KOPT-K1 (cell line): ENCODE data around the gene SLC43A2.

Source experiments
- H3K27ac ChIP-seq: fragments of 200-600 bp; sonication (generic); 2 replicates; pipeline ENCODE4 v1.5.1; 2016; ENCODE audit warnings: antibody characterized with exemption, mild to moderate bottlenecking, low read depth, low read length; ENCODE audit not compliant: poor library complexity, severe bottlenecking
- H3K36me3 ChIP-seq: fragments of 200-600 bp; sonication (generic); 2 replicates; pipeline ENCODE4 v1.5.1; 2017; ENCODE audit warnings: antibody characterized with exemption, mild to moderate bottlenecking, low read length, moderate library complexity; ENCODE audit not compliant: insufficient read depth
- H3K9me3 ChIP-seq: fragments of 200-600 bp; sonication (generic); 2 replicates; pipeline ENCODE4 v1.5.1; 2017; ENCODE audit warnings: antibody characterized with exemption, low read length, mild to moderate bottlenecking; ENCODE audit not compliant: insufficient read depth, poor library complexity, severe bottlenecking

SLC43A2 gene

GRCh38 chr17:1617620-1618174, 10.9 kb downstream of the SLC43A2 start:
- no peaks in the 10 kb centered on the region for H3K9me3 ChIP-seq
- peaks cover 17% of the 10 kb centered on the region; the same call in 1 of the 2 replicates for H3K36me3 ChIP-seq
- H3K27ac ChIP-seq: no peak overlapping the region

GRCh38 chr17:1616101-1616500, 12.5 kb downstream of the SLC43A2 start:
- H3K9me3 ChIP-seq: no peaks in the 10 kb centered on the region
- H3K36me3 ChIP-seq: peaks cover 23% of the 10 kb centered on the region; the same call in 1 of the 2 replicates
- no peak overlapping the region for H3K27ac ChIP-seq

- Histone ChIP-seq H3K36me3 (peaks cover 23% of the 10 kb centered on the region; the same call in 1 of the 2 replicates), H3K9me3 (no peaks in the 10 kb centered on the region), H3K27ac (no peak overlapping the region)
Observed at GRCh38 chr17:1612400-1612799, 16.2 kb downstream of the SLC43A2 start.

GRCh38 chr17:1611715-1612114, 16.9 kb downstream of the SLC43A2 start:
- Histone ChIP-seq H3K27ac (no peak overlapping the region), H3K9me3 (no peaks in the 10 kb centered on the region), H3K36me3 (peaks cover 23% of the 10 kb centered on the region; the same call in 1 of the 2 replicates)

DNA sequence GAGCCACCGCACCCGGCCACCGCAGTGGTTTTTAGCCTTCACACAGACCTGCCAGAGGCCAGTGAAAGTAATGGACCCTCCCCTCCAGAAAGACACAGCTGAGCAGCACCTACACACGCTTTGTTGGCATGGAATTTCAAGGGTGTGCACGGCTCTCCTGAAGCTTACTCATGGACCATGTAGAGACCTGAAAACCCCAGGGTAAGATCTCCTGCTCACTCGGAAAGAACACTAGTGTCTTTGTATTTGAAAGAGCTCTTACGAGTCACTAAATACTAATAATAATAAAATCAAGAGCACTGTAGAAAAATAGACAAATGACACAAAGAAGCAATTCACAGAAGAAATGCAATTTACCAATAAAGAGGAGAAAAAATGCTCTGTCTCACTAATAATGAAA, 20.0 kb downstream of the SLC43A2 start:
- peaks cover 12% of the 10 kb centered on the region; the same call in 1 of the 2 replicates for H3K36me3 ChIP-seq
- no peak overlapping the region for H3K27ac ChIP-seq
- H3K9me3 ChIP-seq: no peaks in the 10 kb centered on the region

DNA sequence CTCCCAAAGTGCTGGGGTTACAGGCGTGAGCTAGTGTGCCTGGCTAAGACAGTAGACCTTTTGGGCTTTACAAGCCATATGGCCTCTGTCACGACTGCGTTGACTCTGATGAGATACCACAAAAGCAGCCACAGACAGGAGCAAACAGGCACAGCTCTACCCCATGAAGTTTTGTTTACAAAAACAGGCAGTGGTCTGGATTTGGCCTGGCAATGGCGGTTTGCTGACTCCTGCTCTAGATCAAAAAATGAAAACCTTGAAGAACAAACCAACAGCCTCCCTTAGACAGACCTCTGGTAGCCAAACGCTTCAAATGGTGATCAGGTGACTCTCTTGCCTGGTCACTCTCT, 20.7 kb downstream of the SLC43A2 start:
- peaks cover 9% of the 10 kb centered on the region for H3K36me3 ChIP-seq
- peak overlapping the region; percentile 44 for H3K27ac ChIP-seq

GRCh38 chr17:1606352-1606985, 22.2 kb downstream of the SLC43A2 start:
- peaks cover 7% of the 10 kb centered on the region for H3K36me3 ChIP-seq
- peaks cover 10% of the 10 kb centered on the region for H3K9me3 ChIP-seq
- H3K27ac ChIP-seq: peak overlapping the region; percentile 44

More for the DNA sequence above, 20.7 kb downstream of the SLC43A2 start:
- no peaks in the 10 kb centered on the region for H3K9me3 ChIP-seq

- Histone ChIP-seq H3K36me3 (peaks cover 7% of the 10 kb centered on the region), H3K9me3 (peaks cover 16% of the 10 kb centered on the region), H3K27ac (peak overlapping the region; percentile 8)
Observed at GRCh38 chr17:1605681-1606351, 22.8 kb downstream of the SLC43A2 start.

DNA sequence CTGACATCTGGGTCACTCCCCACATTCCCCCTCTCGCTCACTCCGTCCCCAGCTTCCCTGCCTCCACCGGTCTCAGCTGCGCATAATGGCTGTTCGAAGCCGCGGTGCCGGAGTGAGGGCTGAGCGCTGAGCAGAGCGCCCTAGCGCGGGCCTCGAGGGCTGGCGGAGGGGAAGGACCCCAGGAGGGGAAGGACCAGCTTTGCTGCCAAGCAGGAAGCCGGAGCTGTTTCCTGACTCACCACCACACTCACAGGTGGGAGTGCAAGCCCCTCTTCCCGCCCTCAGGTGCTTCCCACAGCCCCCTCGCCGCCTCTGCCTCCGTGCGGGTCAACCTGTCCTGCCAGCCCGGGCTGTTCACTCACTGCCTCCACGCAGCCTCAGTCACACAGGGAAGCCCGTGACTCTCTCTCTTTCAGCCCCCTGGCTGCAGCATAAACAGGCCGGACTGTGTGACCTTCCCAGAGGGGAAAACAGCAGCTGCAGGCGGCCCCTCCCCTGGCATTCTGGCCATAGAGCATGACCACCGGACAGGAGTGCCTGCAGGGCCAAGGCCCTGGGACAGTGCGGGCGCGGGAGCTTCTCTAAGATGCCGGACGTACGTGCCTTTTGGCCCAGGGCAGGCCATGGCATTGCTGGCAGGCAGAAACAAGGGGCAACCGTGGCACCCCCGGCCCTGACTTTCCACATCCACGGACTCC, 23.7 kb downstream of the SLC43A2 start:
- H3K9me3 ChIP-seq: peaks cover 17% of the 10 kb centered on the region
- H3K36me3 ChIP-seq: peaks cover 7% of the 10 kb centered on the region
- peak overlapping the region; percentile 31 for H3K27ac ChIP-seq

- no peak overlapping the region for H3K27ac ChIP-seq
- H3K9me3 ChIP-seq: peaks cover 17% of the 10 kb centered on the region
- peaks cover 7% of the 10 kb centered on the region for H3K36me3 ChIP-seq
Observed at GRCh38 chr17:1601571-1601970, 27.1 kb downstream of the SLC43A2 start.

GRCh38 chr17:1598399-1599095, 30.1 kb downstream of the SLC43A2 start:
- Histone ChIP-seq H3K9me3 (peaks cover 17% of the 10 kb centered on the region), H3K36me3 (peaks cover 7% of the 10 kb centered on the region), H3K27ac (no peak overlapping the region)

DNA sequence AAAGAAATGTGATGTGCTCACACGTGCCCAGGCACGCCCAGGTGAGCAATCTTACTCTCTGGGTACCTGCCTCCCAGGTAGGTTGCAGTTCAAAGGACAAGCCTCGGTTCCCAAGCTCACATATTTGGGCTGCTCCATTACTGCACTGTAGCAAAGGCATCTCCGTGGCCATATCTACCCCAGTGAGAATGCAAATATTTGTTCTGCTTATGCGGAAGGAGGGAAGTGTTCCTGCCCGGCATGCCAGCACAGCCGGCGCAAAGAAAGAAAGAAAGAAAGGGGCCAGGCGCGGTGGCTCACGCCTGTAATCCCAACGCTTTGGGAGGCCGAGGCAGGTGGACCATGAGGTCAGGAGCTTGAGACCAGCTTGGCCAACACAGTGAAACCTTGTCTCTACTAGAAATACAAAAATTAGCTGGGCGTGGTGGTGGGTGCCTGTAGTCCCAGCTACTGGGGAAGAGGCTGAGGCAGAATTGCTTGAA, 30.7 kb downstream of the SLC43A2 start:
- H3K9me3 ChIP-seq: peaks cover 17% of the 10 kb centered on the region
- H3K27ac ChIP-seq: no peak overlapping the region
- peaks cover 7% of the 10 kb centered on the region for H3K36me3 ChIP-seq

- Histone ChIP-seq H3K36me3 (peaks cover 9% of the 10 kb centered on the region), H3K27ac (peak overlapping the region; percentile 100), H3K9me3 (no peaks in the 10 kb centered on the region)
Observed at GRCh38 chr17:1593630-1593931, 35.1 kb downstream of the SLC43A2 start.

- Histone ChIP-seq H3K36me3 (peaks cover 9% of the 10 kb centered on the region), H3K9me3 (no peaks in the 10 kb centered on the region), H3K27ac (peak overlapping the region; percentile 100)
Observed at GRCh38 chr17:1592751-1593629, 35.6 kb downstream of the SLC43A2 start.
